Peyer's patch (tissue), 4 donors: ENCODE measurements around the gene NAA16.

Experiments
- POLR2A ChIP-seq, 2 donors: fragments of 450-650 bp; IDR thresholded peaks; one replicate each; pipeline ENCODE4 v1.5.1; 2017; ENCODE audit warnings: antibody characterized with exemption in 2 of 2, mild to moderate bottlenecking in 2 of 2, moderate library complexity in 2 of 2
- TF ChIP-seq, protein P1 (sequence below), 6 experiments: fragments of 450-650 bp in 4 of 6; fragments of 200-600 bp in 2 of 6; sonication (generic) in 1 of 6; IDR thresholded peaks; one replicate each; pipeline ENCODE4 v1.5.1; 2017 to 2019; ENCODE audit warnings: antibody characterized with exemption in 6 of 6, mild to moderate bottlenecking in 3 of 6, moderate library complexity in 1 of 6

DNA sequence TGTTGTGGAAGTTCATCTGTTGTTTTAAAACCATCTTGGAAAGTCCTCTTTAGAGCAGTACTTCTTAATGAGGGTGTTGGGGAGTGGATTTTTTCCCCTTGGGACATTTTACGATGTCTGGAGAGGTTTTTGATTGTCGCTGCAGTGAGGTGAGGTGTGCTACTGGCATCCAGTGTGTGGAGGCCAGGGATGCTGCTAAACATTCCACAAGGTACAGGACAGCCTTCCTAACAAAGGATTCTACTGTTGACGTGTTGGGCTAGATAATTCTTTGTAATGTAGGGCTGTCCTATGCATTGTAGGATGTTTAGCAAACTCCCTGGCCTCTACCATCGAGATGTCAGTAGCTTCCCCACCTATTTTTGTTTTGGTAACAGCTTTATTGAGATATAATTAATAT, 33.3 kb downstream of the NAA16 start:
- TF ChIP-seq, protein P1, sequence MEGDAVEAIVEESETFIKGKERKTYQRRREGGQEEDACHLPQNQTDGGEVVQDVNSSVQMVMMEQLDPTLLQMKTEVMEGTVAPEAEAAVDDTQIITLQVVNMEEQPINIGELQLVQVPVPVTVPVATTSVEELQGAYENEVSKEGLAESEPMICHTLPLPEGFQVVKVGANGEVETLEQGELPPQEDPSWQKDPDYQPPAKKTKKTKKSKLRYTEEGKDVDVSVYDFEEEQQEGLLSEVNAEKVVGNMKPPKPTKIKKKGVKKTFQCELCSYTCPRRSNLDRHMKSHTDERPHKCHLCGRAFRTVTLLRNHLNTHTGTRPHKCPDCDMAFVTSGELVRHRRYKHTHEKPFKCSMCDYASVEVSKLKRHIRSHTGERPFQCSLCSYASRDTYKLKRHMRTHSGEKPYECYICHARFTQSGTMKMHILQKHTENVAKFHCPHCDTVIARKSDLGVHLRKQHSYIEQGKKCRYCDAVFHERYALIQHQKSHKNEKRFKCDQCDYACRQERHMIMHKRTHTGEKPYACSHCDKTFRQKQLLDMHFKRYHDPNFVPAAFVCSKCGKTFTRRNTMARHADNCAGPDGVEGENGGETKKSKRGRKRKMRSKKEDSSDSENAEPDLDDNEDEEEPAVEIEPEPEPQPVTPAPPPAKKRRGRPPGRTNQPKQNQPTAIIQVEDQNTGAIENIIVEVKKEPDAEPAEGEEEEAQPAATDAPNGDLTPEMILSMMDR (IDR thresholded peaks at IDR 0.05): no peak
- TF ChIP-seq POLR2A (IDR thresholded peaks at IDR 0.05): no peak
